HG03103 (cell line): Measurements from ENCODE around the gene PAGR1.
"Not testable (repeated sequence)": the region's sequence is repeated elsewhere in the genome, so short reads cannot be mapped to it uniquely, and the experiment has no call there.

Source experiments
- ATAC-seq: cut with Tn5 transposase; IDR thresholded peaks from one replicate; pipeline ENCODE4 v1.9.1; 2021; ENCODE audit warnings: low read depth; ENCODE audit not compliant: unreplicated experiment

PAGR1 gene

GRCh38 chr16:29791845-29792807 lies 23.8 kb upstream of the PAGR1 start:
- no peak for ATAC-seq

GRCh38 chr16:29793153-29793552 lies 22.8 kb upstream of the PAGR1 start:
- not testable (repeated sequence) for ATAC-seq

GRCh38 chr16:29794231-29794710 lies 21.7 kb upstream of the PAGR1 start:
- no peak for ATAC-seq

- no peak for ATAC-seq
Measured at GRCh38 chr16:29802416-29802935, 13.5 kb upstream of the PAGR1 start.

- no peak for ATAC-seq
Measured at GRCh38 chr16:29804020-29804419, 11.9 kb upstream of the PAGR1 start.

GRCh38 chr16:29804455-29805231 lies 11.3 kb upstream of the PAGR1 start:
- no peak for ATAC-seq

- ATAC-seq = peak; percentile 42
Measured at GRCh38 chr16:29805232-29806098, 10.5 kb upstream of the PAGR1 start.

- no peak for ATAC-seq
Measured at GRCh38 chr16:29806099-29806579, 9.8 kb upstream of the PAGR1 start, which contains the start of gene MAZ. Gene MAZ (plus strand): TSS chr16:29806529. CDS start chr16:29806702, 173 bp downstream.

- ATAC-seq = no peak
Measured at GRCh38 chr16:29806641-29807425, 9.1 kb upstream of the PAGR1 start.

- no peak for ATAC-seq
Measured at GRCh38 chr16:29807426-29808218, 8.3 kb upstream of the PAGR1 start.

GRCh38 chr16:29808219-29808900 lies 7.6 kb upstream of the PAGR1 start:
- ATAC-seq = no peak

GRCh38 chr16:29809031-29809747 lies 6.8 kb upstream of the PAGR1 start:
- ATAC-seq = no peak

- no peak for ATAC-seq
Measured at GRCh38 chr16:29809850-29810698, 5.9 kb upstream of the PAGR1 start.

- ATAC-seq = no peak
Measured at GRCh38 chr16:29810699-29811169, 5.2 kb upstream of the PAGR1 start.

- peak; percentile 26 for ATAC-seq
Measured at GRCh38 chr16:29811170-29811895, 4.6 kb upstream of the PAGR1 start.
